Measurements from ENCODE around the gene EPX. TPM values are rescaled to one million over a fixed set of nuclear protein-coding genes. Genes with fewer than 3 reads are reported as not detected.

The EPX gene
- total RNA-seq, 1 experiment from 2014 or later = not detected

- Histone ChIP-seq H3K18ac (ENCODE audit: insufficient read length, low read depth, low read length) (no peak overlapping the region), H3K23ac (ENCODE audit: insufficient read length, low read depth, low read length) (no peak overlapping the region), H3K9ac (ENCODE audit: extremely low read depth, insufficient read length, low read length) (no peak overlapping the region), H3K14ac (ENCODE audit: insufficient read depth, low read length) (no peak overlapping the region), H2BK120ac (ENCODE audit: low read depth, low read length, poor library complexity, severe bottlenecking) (no peak overlapping the region), H2BK20ac (ENCODE audit: low read depth, low read length, poor library complexity, severe bottlenecking) (no peak overlapping the region), H2BK15ac (ENCODE audit: low read depth, low read length) (no peak overlapping the region), H3K23me2 (ENCODE audit: insufficient read length, low read depth, low read length, poor library complexity, severe bottlenecking) (no peaks in the 10 kb centered on the region), H2BK5ac (ENCODE audit: insufficient read length, low read length) (no peak overlapping the region), H3K4me2 (ENCODE audit: insufficient read depth, insufficient read length, low read length) (no peak overlapping the region), H3K27ac (ENCODE audit: insufficient read length, low read depth, low read length) (no peak overlapping the region), H4K20me1 (ENCODE audit: control insufficient read depth, insufficient read depth, insufficient read length) (no peaks in the 10 kb centered on the region), H3T11ph (ENCODE audit: low read length) (no peak overlapping the region), H3K56ac (ENCODE audit: insufficient read length, low read depth, low read length) (no peak overlapping the region), H2BK12ac (ENCODE audit: insufficient read length, low read depth, low read length) (no peak overlapping the region), H3K79me2 (ENCODE audit: insufficient read depth, low read length) (no peaks in the 10 kb centered on the region), H3K79me1 (ENCODE audit: insufficient read depth, low read depth, low read length, poor library complexity, severe bottlenecking) (no peaks in the 10 kb centered on the region), H3K4ac (ENCODE audit: low read depth, low read length) (no peak overlapping the region), H4K8ac (replicated peaks; ENCODE audit: insufficient read length, low read depth, low read length) (no peak overlapping the region), H2AK5ac (ENCODE audit: insufficient read length, low read length) (no peak overlapping the region), H3K9me3 (ENCODE audit: control insufficient read depth, low read depth, low read length) (no peaks in the 10 kb centered on the region), H3K27me3 (ENCODE audit: insufficient read depth, low read length) (no peaks in the 10 kb centered on the region), H4K91ac (ENCODE audit: insufficient read length, low read depth, low read length) (no peak overlapping the region), H3K4me1 (ENCODE audit: insufficient read depth, low read length) (no peaks in the 10 kb centered on the region), H4K5ac (ENCODE audit: insufficient read length, low read depth, low read length) (no peak overlapping the region), H2AFZ (ENCODE audit: low read length) (no peak overlapping the region)
- WGBS (ENCODE audit: extremely low coverage, insufficient read length, low lambda C conversion rate) = no CpG with 5 or more reads among the region's 7 CpGs
- TF ChIP-seq, protein P1, sequence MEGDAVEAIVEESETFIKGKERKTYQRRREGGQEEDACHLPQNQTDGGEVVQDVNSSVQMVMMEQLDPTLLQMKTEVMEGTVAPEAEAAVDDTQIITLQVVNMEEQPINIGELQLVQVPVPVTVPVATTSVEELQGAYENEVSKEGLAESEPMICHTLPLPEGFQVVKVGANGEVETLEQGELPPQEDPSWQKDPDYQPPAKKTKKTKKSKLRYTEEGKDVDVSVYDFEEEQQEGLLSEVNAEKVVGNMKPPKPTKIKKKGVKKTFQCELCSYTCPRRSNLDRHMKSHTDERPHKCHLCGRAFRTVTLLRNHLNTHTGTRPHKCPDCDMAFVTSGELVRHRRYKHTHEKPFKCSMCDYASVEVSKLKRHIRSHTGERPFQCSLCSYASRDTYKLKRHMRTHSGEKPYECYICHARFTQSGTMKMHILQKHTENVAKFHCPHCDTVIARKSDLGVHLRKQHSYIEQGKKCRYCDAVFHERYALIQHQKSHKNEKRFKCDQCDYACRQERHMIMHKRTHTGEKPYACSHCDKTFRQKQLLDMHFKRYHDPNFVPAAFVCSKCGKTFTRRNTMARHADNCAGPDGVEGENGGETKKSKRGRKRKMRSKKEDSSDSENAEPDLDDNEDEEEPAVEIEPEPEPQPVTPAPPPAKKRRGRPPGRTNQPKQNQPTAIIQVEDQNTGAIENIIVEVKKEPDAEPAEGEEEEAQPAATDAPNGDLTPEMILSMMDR (conservative IDR thresholded peaks at IDR 0.05) = no peak
- H3K36me3 Mint-ChIP-seq (ENCODE audit: insufficient read depth in 1 of 3, low read depth in 3 of 3) = peaks cover 0 to 11% (median 2%) of the 10 kb centered on the region in 3 experiments; a peak in 4 of 7 replicates
- no peak overlapping the region for H3K4me3 Mint-ChIP-seq
- H3K27me3 Mint-ChIP-seq (ENCODE audit: low read depth) = peaks cover 28% of the 10 kb centered on the region
- no peaks in the 10 kb centered on the region for H3K9me3 Mint-ChIP-seq
- peaks cover 0 to 4% of the 10 kb centered on the region in 2 experiments; a peak in 1 of 4 replicates for H3K4me1 Mint-ChIP-seq
- H3K27ac Mint-ChIP-seq = no peak overlapping the region
- DNase-seq = no peak
Observed at GRCh38 chr17:58202859-58203258, 10.3 kb downstream of the EPX start.

Measured in H9 (cell line).